Adrenal gland (tissue), 5 donors: Measurements from ENCODE around the gene CIDEA.

ENCODE experiments used
- POLR2A ChIP-seq, 2 donors: fragments of 450-650 bp; IDR thresholded peaks; one replicate each; pipeline ENCODE4 v1.6.1; 2017; ENCODE audit warnings: antibody characterized with exemption in 2 of 2, mild to moderate bottlenecking in 2 of 2, moderate library complexity in 1 of 2
- TF ChIP-seq, protein P1 (sequence below), 6 experiments: fragments of 450-650 bp in 4 of 6; fragments of 200-600 bp in 2 of 6; sonication (generic) in 1 of 6; IDR thresholded peaks; 1 replicate in 5 of 6; 2 replicates in 1 of 6; pipeline versions ENCODE4 v1.5.1 to v1.8.0; 2016 to 2021; ENCODE audit warnings: antibody characterized with exemption in 6 of 6, mild to moderate bottlenecking in 2 of 6, moderate library complexity in 1 of 6
- donor health status: DM: no; HTN: no; CAD: no.

DNA sequence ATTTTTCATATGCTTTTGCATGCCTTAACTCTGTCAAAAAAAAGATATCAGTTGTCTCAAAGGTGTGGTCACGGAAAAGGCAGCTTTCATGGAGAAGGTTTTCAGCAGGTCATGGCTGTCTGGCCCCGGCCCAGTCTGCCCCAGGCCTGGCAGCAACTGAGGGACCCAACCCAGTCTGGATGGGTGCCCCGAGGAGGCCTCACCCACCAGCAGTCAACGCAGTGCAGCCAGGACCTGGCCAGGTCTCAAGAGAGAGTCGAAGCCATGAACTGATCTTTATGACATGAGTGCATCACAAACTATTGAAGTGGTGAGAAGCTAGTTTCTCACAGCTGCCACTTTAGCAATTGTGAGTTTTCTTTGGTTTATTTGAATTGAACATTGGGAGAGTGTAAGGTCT lies 61.8 kb downstream of the CIDEA start:
- TF ChIP-seq, protein P1, sequence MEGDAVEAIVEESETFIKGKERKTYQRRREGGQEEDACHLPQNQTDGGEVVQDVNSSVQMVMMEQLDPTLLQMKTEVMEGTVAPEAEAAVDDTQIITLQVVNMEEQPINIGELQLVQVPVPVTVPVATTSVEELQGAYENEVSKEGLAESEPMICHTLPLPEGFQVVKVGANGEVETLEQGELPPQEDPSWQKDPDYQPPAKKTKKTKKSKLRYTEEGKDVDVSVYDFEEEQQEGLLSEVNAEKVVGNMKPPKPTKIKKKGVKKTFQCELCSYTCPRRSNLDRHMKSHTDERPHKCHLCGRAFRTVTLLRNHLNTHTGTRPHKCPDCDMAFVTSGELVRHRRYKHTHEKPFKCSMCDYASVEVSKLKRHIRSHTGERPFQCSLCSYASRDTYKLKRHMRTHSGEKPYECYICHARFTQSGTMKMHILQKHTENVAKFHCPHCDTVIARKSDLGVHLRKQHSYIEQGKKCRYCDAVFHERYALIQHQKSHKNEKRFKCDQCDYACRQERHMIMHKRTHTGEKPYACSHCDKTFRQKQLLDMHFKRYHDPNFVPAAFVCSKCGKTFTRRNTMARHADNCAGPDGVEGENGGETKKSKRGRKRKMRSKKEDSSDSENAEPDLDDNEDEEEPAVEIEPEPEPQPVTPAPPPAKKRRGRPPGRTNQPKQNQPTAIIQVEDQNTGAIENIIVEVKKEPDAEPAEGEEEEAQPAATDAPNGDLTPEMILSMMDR (IDR thresholded peaks at IDR 0.05): no peak
- no peak for TF ChIP-seq POLR2A (IDR thresholded peaks at IDR 0.05)
